Activated naive CD4-positive, alpha-beta T cell treated with anti-CD3 and anti-CD28 coated beads, Interleukin-2, amount 50 U/mL, for 24 hours (primary cell): ENCODE results near the gene NUDT4B.
"Not testable (repeated sequence)": the region's sequence is repeated elsewhere in the genome, so short reads cannot be mapped to it uniquely, and the experiment has no call there.

Experiments
- H3K27ac Mint-ChIP-seq: one replicate; pipeline ENCODE4 v1.8.0; 2021; ENCODE audit warnings: mild to moderate bottlenecking, mixed read lengths
- H3K27me3 Mint-ChIP-seq: one replicate; pipeline ENCODE4 v1.8.0; 2021; ENCODE audit warnings: mixed read lengths
- H3K36me3 Mint-ChIP-seq: one replicate; pipeline ENCODE4 v1.8.0; 2021; ENCODE audit warnings: mixed read lengths
- H3K4me1 Mint-ChIP-seq: one replicate; pipeline ENCODE4 v1.8.0; 2021; ENCODE audit warnings: mixed read lengths
- H3K4me3 Mint-ChIP-seq: one replicate; pipeline ENCODE4 v1.8.0; 2021; ENCODE audit warnings: mild to moderate bottlenecking, mixed read lengths
- H3K9me3 Mint-ChIP-seq: one replicate; pipeline ENCODE4 v1.8.0; 2021; ENCODE audit warnings: mixed read lengths

The NUDT4B gene

DNA sequence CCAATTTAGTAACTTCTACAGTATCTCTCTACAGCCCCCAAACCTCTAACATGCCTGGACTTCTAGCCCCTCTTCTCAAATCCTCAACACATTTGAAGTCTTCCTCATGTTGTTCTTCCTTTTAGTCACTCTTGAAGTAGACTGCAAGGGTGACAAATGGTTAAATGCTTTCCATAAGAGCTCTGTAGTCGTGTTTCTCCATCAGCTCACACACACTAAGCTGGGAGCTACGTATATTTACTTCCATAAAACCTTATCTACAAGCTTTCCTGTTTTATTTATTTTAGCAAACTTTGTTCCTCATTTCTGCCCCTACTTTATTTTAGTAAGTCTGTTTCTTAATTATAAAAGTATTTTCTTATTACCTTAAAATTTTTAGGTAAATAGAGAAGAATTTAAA lies 19.0 kb upstream of the NUDT4B start:
- not testable (repeated sequence) for H3K27ac Mint-ChIP-seq, H3K4me1 Mint-ChIP-seq, H3K36me3 Mint-ChIP-seq, H3K27me3 Mint-ChIP-seq, H3K4me3 Mint-ChIP-seq, H3K9me3 Mint-ChIP-seq

DNA sequence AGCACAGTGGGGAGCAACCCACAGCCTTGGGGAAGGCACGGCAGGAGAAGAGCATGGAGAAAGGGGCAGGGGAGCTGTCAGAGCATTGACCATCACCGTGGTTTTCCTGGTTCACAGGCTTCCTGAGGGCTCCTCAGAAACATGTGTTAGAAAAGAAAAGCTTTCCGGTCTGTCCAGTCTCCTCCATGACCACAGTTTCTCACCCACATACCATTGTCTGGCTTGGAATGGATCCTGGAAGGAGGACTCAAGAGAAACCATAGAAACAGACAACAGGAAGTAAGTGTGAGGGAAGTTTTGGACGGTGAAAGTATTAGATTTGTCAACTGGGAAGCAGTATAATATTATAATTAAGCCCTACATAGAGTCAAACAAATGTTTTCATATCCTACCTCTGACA lies 16.3 kb upstream of the NUDT4B start:
- H3K27ac Mint-ChIP-seq, H3K36me3 Mint-ChIP-seq, H3K4me3 Mint-ChIP-seq, H3K4me1 Mint-ChIP-seq, H3K27me3 Mint-ChIP-seq, H3K9me3 Mint-ChIP-seq: not testable (repeated sequence)

DNA sequence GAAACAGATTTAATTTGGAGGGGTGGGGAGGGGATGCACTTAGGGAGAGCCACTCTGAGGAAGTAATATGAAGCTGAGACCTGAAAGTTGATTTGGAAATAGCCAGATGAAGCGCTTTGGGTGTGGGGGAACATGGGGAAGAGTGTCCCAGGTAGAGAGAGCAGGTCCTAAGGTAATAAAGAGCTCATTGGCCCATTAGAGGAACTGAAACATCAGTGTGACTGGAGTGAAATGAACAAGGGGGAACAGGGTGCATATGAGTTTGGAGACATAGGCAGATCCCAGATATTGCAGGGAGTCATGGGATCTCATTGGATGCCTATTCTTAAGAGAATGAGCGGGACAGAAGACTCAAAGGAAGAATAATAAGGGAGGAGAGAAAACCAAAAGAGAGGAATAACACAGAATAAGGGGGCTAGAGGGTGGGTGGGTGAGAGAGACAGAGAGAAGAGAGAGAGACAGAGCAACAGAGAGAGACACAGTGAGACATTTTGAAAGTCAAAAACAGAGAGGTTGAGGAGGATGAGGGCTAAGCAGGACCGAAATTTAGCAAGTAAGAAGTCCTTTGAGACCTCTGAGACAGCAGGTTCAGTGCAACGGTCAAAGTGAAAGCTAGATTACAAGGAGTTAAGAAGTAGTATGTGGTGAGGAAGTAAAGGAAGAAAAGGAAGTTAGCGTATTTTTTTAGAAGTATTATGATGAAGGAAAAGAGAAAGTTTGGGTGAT lies 14.8 kb upstream of the NUDT4B start:
- H3K4me3 Mint-ChIP-seq, H3K9me3 Mint-ChIP-seq, H3K27me3 Mint-ChIP-seq, H3K27ac Mint-ChIP-seq, H3K36me3 Mint-ChIP-seq, H3K4me1 Mint-ChIP-seq: not testable (repeated sequence)

DNA sequence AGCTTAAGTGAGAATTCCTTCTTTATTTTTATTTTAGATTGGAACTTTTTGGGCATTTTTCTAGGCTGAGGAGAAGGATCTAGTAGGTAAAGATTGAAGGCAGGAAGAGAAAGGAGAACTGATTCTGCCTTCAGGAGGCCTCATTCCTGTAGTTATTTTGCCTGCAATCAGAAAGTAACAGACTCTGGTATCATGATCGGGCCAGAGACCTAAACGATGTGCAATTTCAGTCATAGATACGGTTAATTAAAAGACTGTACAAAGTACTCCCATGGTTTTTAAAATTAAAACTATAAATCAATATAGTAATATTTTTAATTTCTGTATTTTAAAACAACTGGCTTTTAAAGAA lies 14.3 kb upstream of the NUDT4B start:
- H3K36me3 Mint-ChIP-seq, H3K4me3 Mint-ChIP-seq, H3K4me1 Mint-ChIP-seq, H3K27ac Mint-ChIP-seq, H3K27me3 Mint-ChIP-seq, H3K9me3 Mint-ChIP-seq: not testable (repeated sequence)

DNA sequence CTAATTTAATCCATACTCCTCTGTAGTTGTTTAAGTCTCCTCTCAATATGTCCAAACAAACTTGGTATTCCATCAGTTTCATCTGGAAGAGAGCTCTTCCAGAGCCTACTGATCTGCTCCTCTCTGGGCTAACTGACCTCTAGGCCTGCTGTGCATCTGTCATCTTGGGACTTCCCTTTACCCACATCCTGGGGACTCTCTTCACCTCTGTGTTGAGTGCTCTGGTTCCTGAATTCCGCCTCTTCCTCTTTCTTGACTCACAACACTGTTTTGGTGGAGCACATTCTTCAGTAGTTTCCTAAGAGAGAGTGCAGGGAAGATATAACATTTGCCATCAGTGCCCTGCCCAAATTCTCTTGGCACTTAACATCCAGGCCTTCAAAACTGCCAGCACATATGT lies 13.0 kb upstream of the NUDT4B start:
- not testable (repeated sequence) for H3K4me1 Mint-ChIP-seq, H3K9me3 Mint-ChIP-seq, H3K4me3 Mint-ChIP-seq, H3K27ac Mint-ChIP-seq, H3K27me3 Mint-ChIP-seq, H3K36me3 Mint-ChIP-seq

DNA sequence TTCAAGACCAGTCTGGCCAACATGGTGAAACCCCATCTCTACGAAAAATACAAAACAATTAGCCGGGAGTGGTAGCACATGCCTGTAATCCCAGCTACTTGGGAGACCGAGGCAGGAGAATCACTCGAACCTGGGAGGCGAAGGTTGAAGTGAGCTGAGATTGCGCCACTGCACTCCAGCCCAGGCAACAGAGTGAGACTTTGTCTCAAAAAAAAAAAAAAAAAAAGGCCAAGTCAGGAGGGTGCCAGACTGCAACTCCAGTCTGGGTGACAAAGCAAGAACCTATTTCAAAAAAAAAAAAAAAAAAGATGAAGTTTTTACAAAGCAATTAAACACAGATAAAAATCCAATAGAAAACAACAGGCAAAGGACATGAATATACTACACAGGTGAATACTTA lies 9.9 kb upstream of the NUDT4B start:
- not testable (repeated sequence) for H3K9me3 Mint-ChIP-seq, H3K27me3 Mint-ChIP-seq, H3K4me3 Mint-ChIP-seq, H3K27ac Mint-ChIP-seq, H3K36me3 Mint-ChIP-seq, H3K4me1 Mint-ChIP-seq

DNA sequence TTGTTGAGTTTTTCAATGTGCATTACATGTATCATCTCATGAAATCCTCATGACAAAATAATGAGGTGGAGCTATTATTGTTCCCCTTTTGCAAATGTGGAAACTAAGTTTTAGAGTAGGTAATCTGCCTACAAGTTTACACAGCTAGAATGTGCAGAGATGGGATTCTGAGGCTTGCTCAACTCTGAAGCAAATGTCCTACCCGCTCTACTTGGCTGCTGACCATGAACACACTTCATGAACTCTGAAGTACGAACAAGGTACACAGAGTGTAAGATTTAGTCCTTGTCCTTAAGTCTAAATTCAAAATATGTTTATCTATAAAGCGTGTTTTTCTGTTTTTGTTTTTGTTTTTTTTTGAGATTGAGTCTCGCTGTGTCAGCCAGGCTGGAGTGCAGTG lies 5.4 kb upstream of the NUDT4B start:
- H3K27me3 Mint-ChIP-seq, H3K36me3 Mint-ChIP-seq: not testable (repeated sequence)

DNA sequence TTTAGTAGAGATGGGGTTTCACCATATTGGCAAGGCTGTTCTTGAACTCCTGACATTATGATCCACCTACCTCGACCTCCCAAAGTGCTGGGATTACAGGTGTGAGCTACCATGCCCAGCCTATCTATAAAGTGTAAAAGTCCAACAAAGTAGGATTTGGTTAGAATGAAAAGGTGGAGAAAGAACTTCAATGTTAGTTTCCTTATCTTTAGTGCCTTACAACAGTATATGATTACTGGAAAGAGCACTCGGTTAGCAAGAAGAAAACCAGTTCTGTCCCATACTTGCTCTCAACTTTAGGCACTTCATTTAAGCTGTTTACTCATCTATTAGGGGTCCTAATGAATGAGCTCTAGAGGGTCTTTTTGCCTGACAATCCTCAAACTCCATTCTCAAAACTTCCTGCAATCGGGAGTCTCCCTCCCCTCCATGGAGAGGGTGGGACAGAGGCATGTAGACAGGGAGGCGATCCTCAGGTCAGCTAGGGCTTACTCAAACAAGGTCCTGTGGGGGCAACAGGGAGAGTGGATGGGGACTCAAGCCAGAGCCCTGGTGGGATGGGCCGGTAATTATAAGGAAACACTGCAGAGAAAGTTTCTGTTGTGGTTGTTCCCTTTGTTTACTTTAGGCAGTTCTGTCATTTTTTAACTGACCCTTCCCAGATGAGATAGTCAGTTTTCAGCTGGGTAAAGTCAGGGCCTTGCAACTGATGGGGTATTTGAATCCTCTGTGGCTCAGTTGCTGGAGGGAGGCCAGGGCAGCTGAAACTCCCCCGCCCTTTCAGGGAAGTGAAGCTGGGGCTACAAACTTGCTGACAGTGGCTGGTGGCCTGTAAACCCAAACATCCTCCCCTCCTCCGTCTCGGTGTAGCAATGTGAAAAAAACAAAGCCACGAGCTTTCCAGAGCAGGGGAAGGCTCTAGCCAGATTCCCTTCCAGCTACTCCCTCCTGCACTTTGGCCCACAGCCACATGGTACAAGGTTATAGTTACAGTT lies 4.6 kb upstream of the NUDT4B start:
- not testable (repeated sequence) for H3K27ac Mint-ChIP-seq

More for the DNA sequence above, 5.4 kb upstream of the NUDT4B start:
- not testable (repeated sequence) for H3K27ac Mint-ChIP-seq, H3K4me1 Mint-ChIP-seq, H3K9me3 Mint-ChIP-seq, H3K4me3 Mint-ChIP-seq

DNA sequence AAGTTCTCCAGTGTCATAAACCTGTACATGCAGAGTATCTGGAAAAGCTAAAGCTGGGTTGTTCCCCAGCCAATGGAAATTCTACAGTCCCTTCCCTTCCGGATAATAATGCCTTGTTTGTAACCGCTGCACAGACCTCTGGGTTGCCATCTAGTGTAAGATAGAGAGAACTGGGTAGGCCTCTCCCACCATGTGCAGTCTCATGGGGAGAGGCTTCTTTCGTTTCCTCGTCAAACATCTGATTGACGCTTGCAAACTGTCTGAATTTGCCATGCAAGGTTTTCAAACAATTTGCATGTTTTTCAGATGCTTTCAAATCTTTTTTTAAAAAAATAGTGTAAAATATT lies 734 bp downstream of the NUDT4B start:
- not testable (repeated sequence) for H3K4me1 Mint-ChIP-seq, H3K4me3 Mint-ChIP-seq, H3K27me3 Mint-ChIP-seq, H3K27ac Mint-ChIP-seq, H3K9me3 Mint-ChIP-seq, H3K36me3 Mint-ChIP-seq

More for the DNA sequence above, 4.6 kb upstream of the NUDT4B start:
- not testable (repeated sequence) for H3K4me3 Mint-ChIP-seq, H3K36me3 Mint-ChIP-seq, H3K9me3 Mint-ChIP-seq, H3K27me3 Mint-ChIP-seq, H3K4me1 Mint-ChIP-seq

DNA sequence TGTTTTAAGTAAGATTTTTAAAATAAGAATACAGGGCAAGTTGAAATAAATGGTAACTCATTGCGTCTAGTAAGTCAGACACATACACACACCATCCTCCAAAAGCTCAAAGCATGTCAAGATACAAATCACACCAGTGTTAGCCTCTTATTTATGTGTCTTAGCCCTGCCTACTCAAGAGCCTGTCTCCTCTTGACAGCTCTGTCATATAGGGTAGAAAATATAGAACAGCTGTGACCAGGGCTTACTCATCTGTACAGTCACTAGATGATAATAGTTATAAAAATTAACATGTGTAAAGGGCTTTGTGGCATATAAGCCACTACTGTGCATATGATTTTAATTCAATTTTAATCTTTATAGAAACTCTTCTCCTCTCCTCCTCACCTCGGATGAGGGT lies 7.7 kb downstream of the NUDT4B start:
- H3K9me3 Mint-ChIP-seq, H3K4me3 Mint-ChIP-seq, H3K36me3 Mint-ChIP-seq, H3K4me1 Mint-ChIP-seq, H3K27ac Mint-ChIP-seq, H3K27me3 Mint-ChIP-seq: not testable (repeated sequence)

DNA sequence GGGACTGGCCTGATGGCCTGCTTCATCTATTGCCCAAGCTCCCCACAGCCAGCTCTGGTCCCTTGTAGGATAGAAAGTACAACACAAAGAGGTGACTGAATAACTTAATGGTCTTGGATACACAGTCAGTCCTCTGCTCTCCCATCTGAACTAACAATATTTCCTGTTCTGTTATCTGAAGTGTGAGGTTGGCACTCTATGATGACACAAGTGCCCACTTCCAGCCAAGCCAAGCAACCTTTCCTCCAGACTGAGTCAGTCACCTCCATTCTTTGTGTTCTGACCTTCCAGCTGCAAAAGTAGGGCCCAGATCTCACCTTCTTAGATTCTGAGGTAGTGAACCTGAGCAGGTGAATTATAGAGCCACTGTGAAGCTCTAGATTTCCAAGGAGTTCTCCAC lies 8.9 kb downstream of the NUDT4B start:
- not testable (repeated sequence) for H3K27ac Mint-ChIP-seq, H3K4me3 Mint-ChIP-seq, H3K9me3 Mint-ChIP-seq, H3K4me1 Mint-ChIP-seq, H3K27me3 Mint-ChIP-seq, H3K36me3 Mint-ChIP-seq

DNA sequence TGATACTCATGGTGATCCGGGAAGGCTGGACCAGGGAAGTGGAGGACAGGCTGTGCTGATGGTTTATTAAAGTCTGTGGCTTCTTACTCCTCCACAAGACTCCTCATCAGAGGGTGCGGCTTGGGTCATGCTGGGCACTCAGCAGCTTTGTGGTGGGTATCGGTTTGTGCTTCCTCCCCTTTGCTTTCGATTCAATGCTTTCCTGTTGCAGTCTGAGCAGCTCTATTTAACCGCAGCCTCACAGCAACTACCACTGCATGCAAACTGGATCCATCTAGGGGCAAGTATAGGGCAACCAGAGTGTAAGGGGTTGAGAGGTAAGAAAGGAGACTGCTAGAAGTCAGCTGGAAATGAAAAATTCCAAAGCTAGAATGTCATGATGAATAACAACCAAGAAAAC lies 9.8 kb downstream of the NUDT4B start:
- H3K36me3 Mint-ChIP-seq, H3K4me3 Mint-ChIP-seq, H3K27me3 Mint-ChIP-seq, H3K4me1 Mint-ChIP-seq, H3K27ac Mint-ChIP-seq, H3K9me3 Mint-ChIP-seq: not testable (repeated sequence)

DNA sequence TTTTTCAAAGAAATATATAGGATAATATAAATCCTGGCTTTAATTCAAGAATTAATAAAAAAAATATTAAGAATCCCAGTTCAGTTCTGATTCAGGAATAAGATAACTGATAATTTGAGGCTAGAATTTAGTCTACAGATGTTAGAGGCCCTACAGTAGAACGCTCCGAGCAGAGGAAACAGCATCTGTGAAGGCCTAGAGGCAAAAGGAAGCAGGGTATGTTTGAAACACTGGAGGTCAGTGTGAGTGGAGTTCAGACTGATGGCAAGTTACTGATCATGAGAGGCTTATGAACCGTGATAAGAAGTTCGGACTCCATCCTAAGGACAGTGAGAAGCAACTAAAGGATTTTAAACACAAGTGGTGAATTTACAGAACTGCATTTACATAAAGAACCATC lies 10.4 kb downstream of the NUDT4B start:
- H3K27me3 Mint-ChIP-seq, H3K36me3 Mint-ChIP-seq, H3K9me3 Mint-ChIP-seq, H3K4me3 Mint-ChIP-seq, H3K27ac Mint-ChIP-seq, H3K4me1 Mint-ChIP-seq: not testable (repeated sequence)

DNA sequence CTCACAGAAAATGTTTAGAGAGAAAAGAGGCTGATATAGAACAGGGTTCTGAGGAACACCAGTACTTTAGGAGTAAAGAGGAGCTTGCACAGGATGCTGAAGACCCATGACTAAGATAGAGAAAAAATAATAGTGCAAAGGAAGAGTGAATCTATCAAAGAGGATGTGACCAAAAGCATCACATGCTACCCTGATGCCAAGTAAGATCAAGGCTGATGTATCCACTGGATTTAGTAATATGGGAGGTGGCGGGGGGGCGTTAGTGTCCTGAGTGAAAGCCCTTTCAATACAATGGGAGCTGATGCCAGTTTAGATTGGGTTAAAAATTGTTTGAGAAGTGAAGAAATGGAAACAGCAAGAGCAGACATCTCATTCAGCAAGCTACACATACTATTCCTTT lies 11.2 kb downstream of the NUDT4B start:
- H3K4me1 Mint-ChIP-seq, H3K9me3 Mint-ChIP-seq, H3K27me3 Mint-ChIP-seq, H3K27ac Mint-ChIP-seq, H3K4me3 Mint-ChIP-seq, H3K36me3 Mint-ChIP-seq: not testable (repeated sequence)

DNA sequence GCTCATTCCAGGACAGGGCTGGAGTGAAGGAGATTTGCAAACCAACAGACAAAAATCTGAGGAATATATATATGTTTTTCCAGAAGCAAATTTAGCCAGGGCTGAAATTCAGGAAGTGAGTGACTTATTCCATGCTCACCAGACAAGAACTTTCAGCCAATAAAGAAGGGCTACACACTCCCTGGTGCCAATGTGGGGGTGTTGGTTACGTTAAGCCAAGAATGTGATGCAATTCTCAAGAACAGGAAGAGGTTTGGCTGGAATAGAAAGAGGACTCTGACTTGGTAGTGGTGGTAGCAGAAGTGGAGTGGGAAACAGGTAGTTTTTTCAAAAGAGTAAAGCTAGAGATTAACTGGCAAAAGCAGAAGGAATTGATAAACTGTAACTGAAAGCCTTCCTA lies 11.6 kb downstream of the NUDT4B start:
- H3K36me3 Mint-ChIP-seq, H3K4me3 Mint-ChIP-seq, H3K27me3 Mint-ChIP-seq, H3K9me3 Mint-ChIP-seq, H3K4me1 Mint-ChIP-seq, H3K27ac Mint-ChIP-seq: not testable (repeated sequence)

DNA sequence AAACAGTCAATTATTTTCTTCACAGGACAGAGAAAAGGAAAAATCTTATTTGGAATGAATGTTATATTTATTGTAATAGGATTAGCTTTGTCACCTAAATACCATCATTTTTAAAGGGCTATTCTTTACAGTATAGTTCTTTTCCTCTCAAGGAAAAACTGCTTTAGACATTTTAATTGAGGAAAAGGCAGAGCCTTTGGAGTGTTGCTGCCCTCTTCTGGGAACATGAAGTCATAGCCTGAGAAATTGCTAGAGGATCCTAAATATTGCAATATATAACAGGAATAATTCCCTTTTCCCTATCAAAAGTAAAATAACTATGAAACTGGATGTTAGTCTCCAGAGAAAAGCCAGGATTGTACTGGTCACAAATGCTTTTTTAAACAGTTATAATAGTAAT lies 12.8 kb downstream of the NUDT4B start:
- not testable (repeated sequence) for H3K36me3 Mint-ChIP-seq, H3K4me1 Mint-ChIP-seq, H3K27me3 Mint-ChIP-seq, H3K9me3 Mint-ChIP-seq, H3K4me3 Mint-ChIP-seq, H3K27ac Mint-ChIP-seq
